Lower lobe of right lung (tissue), 2 donors: ENCODE results near the gene PRCD. TPM values are rescaled to one million over a fixed set of nuclear protein-coding genes. Genes with fewer than 3 reads are reported as not detected.

ENCODE experiments used
- ATAC-seq, 2 donors: fragments of 200-7000 bp; cut with Tn5 transposase; one replicate each; pipeline ENCODE4 v1.9.1; 2020 to 2022; ENCODE audit warnings: mild to moderate bottlenecking in 2 of 2, moderate library complexity in 2 of 2
- DNase-seq: peaks from one replicate; pipeline ENCODE4 v3.0.0-alpha.2; 2020
- H3K27ac ChIP-seq: fragments of 200-600 bp; one replicate; pipeline ENCODE4 v1.8.0; 2022
- H3K27me3 ChIP-seq: fragments of 200-600 bp; one replicate; pipeline ENCODE4 v1.8.0; 2022; ENCODE audit warnings: low read depth
- H3K36me3 ChIP-seq: fragments of 200-600 bp; one replicate; pipeline ENCODE4 v1.8.0; 2022; ENCODE audit warnings: mild to moderate bottlenecking
- H3K4me1 ChIP-seq: fragments of 200-600 bp; one replicate; pipeline ENCODE4 v1.8.0; 2022
- H3K4me3 ChIP-seq: fragments of 200-600 bp; one replicate; pipeline ENCODE4 v1.8.0; 2022; ENCODE audit warnings: mild to moderate bottlenecking
- H3K9me3 ChIP-seq: fragments of 200-600 bp; one replicate; pipeline ENCODE4 v1.8.0; 2022
- CTCF ChIP-seq: fragments of 200-600 bp; IDR thresholded peaks from one replicate; pipeline ENCODE4 v1.8.0; 2022; ENCODE audit warnings: antibody characterized with exemption, mild to moderate bottlenecking
- intact Hi-C: fragments of 100-400 bp; cut with DNase I; formaldehyde crosslinking; loops from one replicate; pipeline ENCODE4 v1.11.0; 2022
- total RNA-seq: library from RNA; stranded (reverse); fragmentation: NEBNext Ultra II Directional; extraction: Animal tissue kit (Norgen Biotek cat#: 25700); gene quantifications from one replicate; pipeline ENCODE4 v1.2.1, GENCODE V29; 2021
- donor health status: DM: no; HTN: yes; CAD: no; lungs with severe emphysema.

Gene PRCD
- total RNA-seq, 1 donor from 2014 or later = 8.2 TPM

GRCh38 chr17:76544546-76545365 lies 4.9 kb downstream of the PRCD start:
- intact Hi-C loops = no loop called here
- no peaks in the 10 kb centered on the region for H3K9me3 ChIP-seq
- H3K4me1 ChIP-seq = peaks cover 62% of the 10 kb centered on the region
- H3K36me3 ChIP-seq = no peaks in the 10 kb centered on the region
- peak overlapping the region; percentile 58 for H3K27ac ChIP-seq
- H3K27me3 ChIP-seq = no peaks in the 10 kb centered on the region
- no peak for DNase-seq
- no peak for TF ChIP-seq CTCF
- no peak for ATAC-seq
- H3K4me3 ChIP-seq = no peak overlapping the region

- Histone ChIP-seq H3K4me1 (peaks cover 60% of the 10 kb centered on the region), H3K9me3 (no peaks in the 10 kb centered on the region), H3K27ac (no peak overlapping the region), H3K4me3 (no peak overlapping the region), H3K36me3 (no peaks in the 10 kb centered on the region), H3K27me3 (no peaks in the 10 kb centered on the region)
- intact Hi-C loops = no loop called here
- TF ChIP-seq CTCF = no peak
- DNase-seq (no peak), ATAC-seq (no peak)
Observed at GRCh38 chr17:76545918-76546555, 6.2 kb downstream of the PRCD start.

GRCh38 chr17:76546556-76547182 lies 6.8 kb downstream of the PRCD start:
- no peak for TF ChIP-seq CTCF
- no peak for ATAC-seq
- intact Hi-C loops = no loop called here
- DNase-seq = no peak
- H3K27ac ChIP-seq = peak overlapping the region; percentile 24
- no peaks in the 10 kb centered on the region for H3K9me3 ChIP-seq
- H3K36me3 ChIP-seq = no peaks in the 10 kb centered on the region
- H3K4me1 ChIP-seq = peaks cover 60% of the 10 kb centered on the region
- no peak overlapping the region for H3K4me3 ChIP-seq
- H3K27me3 ChIP-seq = no peaks in the 10 kb centered on the region

GRCh38 chr17:76547183-76547641 lies 7.4 kb downstream of the PRCD start:
- peaks cover 63% of the 10 kb centered on the region for H3K4me1 ChIP-seq
- peak; percentile 60 for TF ChIP-seq CTCF
- H3K27ac ChIP-seq = peak overlapping the region; percentile 24
- H3K27me3 ChIP-seq = no peaks in the 10 kb centered on the region
- intact Hi-C loops = no loop called here
- DNase-seq (peak; percentile 51), ATAC-seq (peak; percentile 60 to 68)
- no peak overlapping the region for H3K4me3 ChIP-seq
- H3K9me3 ChIP-seq = no peaks in the 10 kb centered on the region
- H3K36me3 ChIP-seq = no peaks in the 10 kb centered on the region

- H3K27ac ChIP-seq = no peak overlapping the region
- ATAC-seq = no peak
- H3K4me3 ChIP-seq = no peak overlapping the region
- no peaks in the 10 kb centered on the region for H3K27me3 ChIP-seq
- no peak for DNase-seq
- peaks cover 63% of the 10 kb centered on the region for H3K4me1 ChIP-seq
- TF ChIP-seq CTCF = no peak
- H3K36me3 ChIP-seq = no peaks in the 10 kb centered on the region
- H3K9me3 ChIP-seq = no peaks in the 10 kb centered on the region
- intact Hi-C loops = no loop called here
Observed at GRCh38 chr17:76547642-76548202, 7.9 kb downstream of the PRCD start.
